Measurements from ENCODE around the gene TIMP4. TPM values are rescaled to one million over a fixed set of nuclear protein-coding genes. Genes with fewer than 3 reads are reported as not detected.

TIMP4 gene
- total and polyA plus RNA-seq, 4 donors: 6.2 to 20.9 (median 11.5) TPM

DNA sequence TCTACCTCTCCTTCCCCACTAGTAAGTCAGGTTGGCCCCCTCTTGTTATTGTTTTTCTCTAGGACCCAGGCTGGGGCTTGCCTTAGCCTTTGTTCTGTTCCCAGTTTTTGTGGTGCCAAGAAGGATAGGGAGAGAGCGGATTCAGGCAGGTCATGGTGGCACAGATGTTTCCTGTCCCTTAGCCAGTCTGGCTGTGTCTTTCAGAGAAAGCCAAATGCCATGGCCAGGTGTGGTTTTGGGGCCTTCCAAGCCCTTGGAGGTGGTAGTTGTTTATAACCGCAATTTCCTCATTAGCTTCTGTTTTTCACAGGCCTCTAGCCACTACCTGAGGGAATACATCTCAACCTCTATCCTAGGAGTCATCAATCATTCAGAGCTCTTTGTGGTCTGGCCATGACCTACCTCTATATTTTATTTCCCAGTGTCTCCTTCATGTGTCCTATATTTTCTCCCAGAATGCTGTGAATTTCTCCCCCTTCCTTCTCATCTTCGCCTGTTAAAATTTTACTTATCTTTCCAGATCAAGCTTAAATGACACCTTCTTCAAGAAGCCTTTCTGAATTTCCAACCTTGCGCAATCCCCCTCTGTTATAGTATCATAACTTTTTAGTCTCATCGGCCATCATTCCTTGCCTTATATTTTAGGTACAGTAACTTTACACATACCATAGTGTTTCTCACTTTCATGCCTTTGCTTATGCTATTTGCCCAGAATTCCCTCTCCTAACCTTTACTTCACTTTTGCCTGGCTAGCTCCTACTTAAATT, 38.2 kb downstream of the TIMP4 start:
- H3K36me3 ChIP-seq (ENCODE audit: control insufficient read depth, insufficient read depth, low read length): no peaks in the 10 kb centered on the region
- H3K27ac ChIP-seq (ENCODE audit: low read depth, low read length): no peak overlapping the region
- H3K9me3 ChIP-seq (ENCODE audit: control insufficient read depth, insufficient read depth, low read length): no peaks in the 10 kb centered on the region
- no peaks in the 10 kb centered on the region for H3K4me1 ChIP-seq (ENCODE audit: control insufficient read depth, insufficient read depth, low read length)
- no peak overlapping the region for H3K4me3 ChIP-seq (ENCODE audit: low read depth, low read length)
- WGBS (ENCODE audit: insufficient coverage): 93% methylated on average over 3 of the region's 5 CpGs
- no peak for DNase-seq (ENCODE audit: low read depth in 4 of 6, low spot score in 6 of 6)
- H3K27me3 ChIP-seq (ENCODE audit: control insufficient read depth, insufficient read depth, low read length): no peaks in the 10 kb centered on the region

DNA sequence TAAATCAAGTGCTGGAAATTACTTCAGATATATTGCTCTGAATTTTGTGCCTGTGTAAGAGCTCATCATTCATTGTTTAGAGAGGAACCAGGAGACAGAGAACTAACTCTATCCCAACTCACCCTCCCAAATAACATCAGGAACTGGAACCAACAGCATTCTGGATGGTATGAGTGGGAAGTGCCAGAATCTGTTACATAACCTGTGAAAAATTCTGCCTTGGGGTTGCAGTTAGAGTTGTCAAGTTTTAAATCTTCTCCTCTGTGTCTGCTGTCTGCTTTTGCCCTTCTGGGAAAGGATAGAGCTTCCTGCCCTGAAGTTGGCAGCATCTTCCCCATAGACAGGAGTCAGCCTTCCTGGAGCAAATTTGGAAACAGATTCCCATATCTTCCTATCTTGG, 41.2 kb downstream of the TIMP4 start:
- Histone ChIP-seq H3K27me3 (ENCODE audit: control insufficient read depth, insufficient read depth, low read length) (no peaks in the 10 kb centered on the region), H3K27ac (ENCODE audit: low read depth, low read length) (no peak overlapping the region), H3K4me1 (ENCODE audit: control insufficient read depth, insufficient read depth, low read length) (no peaks in the 10 kb centered on the region), H3K4me3 (ENCODE audit: low read depth, low read length) (no peak overlapping the region), H3K36me3 (ENCODE audit: control insufficient read depth, insufficient read depth, low read length) (no peaks in the 10 kb centered on the region), H3K9me3 (ENCODE audit: control insufficient read depth, insufficient read depth, low read length) (no peaks in the 10 kb centered on the region)
- DNase-seq (ENCODE audit: low read depth in 4 of 6, low spot score in 6 of 6): no peak

DNA sequence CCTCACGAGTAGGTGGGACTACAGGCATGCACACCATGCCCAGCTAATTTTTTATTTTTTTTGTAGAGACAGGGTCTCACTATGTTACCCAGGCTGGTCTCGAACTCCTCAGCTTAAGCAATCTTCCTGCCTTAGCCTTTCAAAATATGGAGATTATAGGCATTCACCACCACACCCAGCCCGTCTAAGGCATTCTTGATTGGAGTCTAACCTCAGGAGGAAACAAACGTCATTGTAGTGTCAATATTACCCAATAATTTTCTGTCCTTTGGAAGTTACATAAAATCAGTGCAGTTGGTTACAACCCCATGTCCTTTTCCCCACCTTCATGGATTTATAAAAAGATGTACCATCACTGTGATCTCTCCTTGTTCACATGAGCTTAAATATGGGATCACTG, 41.8 kb downstream of the TIMP4 start:
- WGBS (ENCODE audit: insufficient coverage): 80% methylated on average over 1 of the region's 4 CpGs
- no peak overlapping the region for H3K27ac ChIP-seq (ENCODE audit: low read depth, low read length)

DNA sequence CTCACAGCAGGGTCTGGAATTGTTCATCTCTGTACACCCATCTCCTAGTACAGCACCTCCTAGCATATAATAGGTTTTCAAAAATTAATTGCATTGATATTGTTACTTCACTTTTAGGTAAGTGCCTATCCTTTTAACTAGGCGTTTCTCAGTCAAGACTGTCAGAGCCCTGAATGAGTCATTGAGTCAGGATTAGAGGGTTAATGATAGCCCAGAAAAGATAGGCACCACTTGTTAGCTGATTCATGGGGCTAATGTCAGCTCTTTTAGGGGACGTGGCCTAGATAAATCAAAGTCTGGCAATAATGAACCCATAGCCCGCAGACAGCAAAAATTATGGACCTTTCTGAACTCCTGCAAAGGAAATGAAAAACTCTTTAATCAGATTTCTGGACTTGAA, 42.9 kb downstream of the TIMP4 start:
- H3K27me3 ChIP-seq (ENCODE audit: control insufficient read depth, insufficient read depth, low read length): no peaks in the 10 kb centered on the region
- no peak overlapping the region for H3K4me3 ChIP-seq (ENCODE audit: low read depth, low read length)
- H3K9me3 ChIP-seq (ENCODE audit: control insufficient read depth, insufficient read depth, low read length): no peaks in the 10 kb centered on the region
- no peaks in the 10 kb centered on the region for H3K36me3 ChIP-seq (ENCODE audit: control insufficient read depth, insufficient read depth, low read length)
- WGBS (ENCODE audit: insufficient coverage): 56% methylated on average over 1 of the region's 3 CpGs
- H3K27ac ChIP-seq (ENCODE audit: low read depth, low read length): no peak overlapping the region
- peak in 1 of 6 donors; percentile 13 for DNase-seq (ENCODE audit: low read depth in 4 of 6, low spot score in 6 of 6)
- no peaks in the 10 kb centered on the region for H3K4me1 ChIP-seq (ENCODE audit: control insufficient read depth, insufficient read depth, low read length)

More for the DNA sequence above, 41.8 kb downstream of the TIMP4 start:
- no peaks in the 10 kb centered on the region for H3K9me3 ChIP-seq (ENCODE audit: control insufficient read depth, insufficient read depth, low read length)
- no peak for DNase-seq (ENCODE audit: low read depth in 4 of 6, low spot score in 6 of 6)
- no peaks in the 10 kb centered on the region for H3K4me1 ChIP-seq (ENCODE audit: control insufficient read depth, insufficient read depth, low read length)
- no peaks in the 10 kb centered on the region for H3K27me3 ChIP-seq (ENCODE audit: control insufficient read depth, insufficient read depth, low read length)
- no peak overlapping the region for H3K4me3 ChIP-seq (ENCODE audit: low read depth, low read length)
- H3K36me3 ChIP-seq (ENCODE audit: control insufficient read depth, insufficient read depth, low read length): no peaks in the 10 kb centered on the region

DNA sequence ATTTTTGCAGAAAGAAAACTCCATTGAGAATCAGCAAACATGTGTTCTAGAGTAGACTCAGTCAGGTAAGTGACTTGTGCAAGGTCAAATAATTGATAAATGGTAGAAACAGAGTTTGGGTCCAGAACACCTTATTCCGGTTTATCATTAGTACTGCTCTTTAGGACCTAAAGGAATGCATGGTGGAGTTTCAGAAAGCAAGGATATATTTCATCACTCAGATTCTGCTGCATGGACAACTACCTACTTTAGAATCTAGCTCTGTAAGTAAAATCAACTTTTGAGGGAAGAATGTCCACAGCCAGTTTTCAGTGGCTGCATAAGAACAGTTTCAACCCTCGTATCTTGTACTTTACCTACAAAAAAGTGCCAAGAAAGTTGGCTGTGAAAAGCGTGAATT, 43.6 kb downstream of the TIMP4 start:
- H3K27me3 ChIP-seq (ENCODE audit: control insufficient read depth, insufficient read depth, low read length): no peaks in the 10 kb centered on the region
- no peak overlapping the region for H3K4me3 ChIP-seq (ENCODE audit: low read depth, low read length)
- no peaks in the 10 kb centered on the region for H3K9me3 ChIP-seq (ENCODE audit: control insufficient read depth, insufficient read depth, low read length)
- H3K4me1 ChIP-seq (ENCODE audit: control insufficient read depth, insufficient read depth, low read length): no peaks in the 10 kb centered on the region
- no peak overlapping the region for H3K27ac ChIP-seq (ENCODE audit: low read depth, low read length)
- H3K36me3 ChIP-seq (ENCODE audit: control insufficient read depth, insufficient read depth, low read length): no peaks in the 10 kb centered on the region
- DNase-seq (ENCODE audit: low read depth in 4 of 6, low spot score in 6 of 6): no peak
- 100% methylated on average over 2 of the region's 3 CpGs for WGBS (ENCODE audit: insufficient coverage)

DNA sequence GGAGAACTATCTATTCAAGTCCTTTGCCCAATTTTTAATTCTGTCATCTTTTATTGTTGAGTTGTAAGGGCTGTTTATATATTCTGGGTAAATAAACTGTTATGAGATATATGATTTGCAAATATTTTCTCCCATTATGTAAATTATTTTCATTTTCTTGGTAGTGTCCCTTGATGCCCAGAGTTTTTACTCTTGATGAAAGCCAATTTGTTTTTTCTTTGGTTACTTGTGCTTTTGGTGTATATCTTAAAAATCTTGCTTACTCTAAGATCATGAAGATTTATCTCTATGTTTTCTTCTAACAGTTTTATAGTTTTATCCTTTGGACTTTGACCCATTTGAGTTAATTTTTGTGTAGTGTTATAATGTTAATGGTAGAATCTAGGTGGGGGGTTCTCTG, 44.5 kb downstream of the TIMP4 start:
- Histone ChIP-seq H3K4me1 (ENCODE audit: control insufficient read depth, insufficient read depth, low read length) (no peaks in the 10 kb centered on the region), H3K27me3 (ENCODE audit: control insufficient read depth, insufficient read depth, low read length) (no peaks in the 10 kb centered on the region), H3K27ac (ENCODE audit: low read depth, low read length) (no peak overlapping the region), H3K36me3 (ENCODE audit: control insufficient read depth, insufficient read depth, low read length) (no peaks in the 10 kb centered on the region), H3K9me3 (ENCODE audit: control insufficient read depth, insufficient read depth, low read length) (no peaks in the 10 kb centered on the region), H3K4me3 (ENCODE audit: low read depth, low read length) (no peak overlapping the region)
- no peak for DNase-seq (ENCODE audit: low read depth in 4 of 6, low spot score in 6 of 6)

DNA sequence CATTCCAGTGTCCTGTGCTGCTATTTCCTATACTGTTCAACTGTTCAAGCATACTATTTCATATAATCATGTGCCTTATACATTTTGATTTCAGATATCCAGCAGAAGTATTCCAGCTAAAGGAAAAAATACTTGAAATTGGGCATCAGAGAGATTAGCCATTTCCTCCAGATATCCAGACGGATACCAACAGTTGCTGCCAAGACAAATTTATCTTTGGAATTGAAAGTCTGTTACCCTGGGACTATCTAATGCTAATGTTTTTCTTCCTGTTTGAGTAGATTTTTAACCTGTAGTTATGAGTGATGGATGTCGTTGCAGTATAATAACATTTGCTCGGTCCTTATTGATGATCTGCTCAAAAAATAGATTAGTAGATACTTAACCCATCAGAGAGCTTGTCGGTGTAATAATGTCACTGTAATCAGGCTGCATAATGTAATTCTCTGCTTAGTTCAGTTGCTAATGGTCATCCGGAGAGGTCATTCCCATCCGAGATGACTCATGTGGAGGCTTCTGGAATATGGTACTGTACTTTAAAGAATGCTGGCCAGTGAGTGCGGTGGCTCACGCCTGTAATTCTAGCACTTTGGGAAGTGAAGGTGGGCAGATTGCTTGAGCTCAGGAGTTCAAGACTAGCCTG, 51.5 kb downstream of the TIMP4 start:
- WGBS (ENCODE audit: insufficient coverage): 97% methylated on average over 3 of the region's 8 CpGs
- Histone ChIP-seq H3K27ac (ENCODE audit: low read depth, low read length) (no peak overlapping the region), H3K4me1 (ENCODE audit: control insufficient read depth, insufficient read depth, low read length) (no peaks in the 10 kb centered on the region), H3K9me3 (ENCODE audit: control insufficient read depth, insufficient read depth, low read length) (no peaks in the 10 kb centered on the region), H3K36me3 (ENCODE audit: control insufficient read depth, insufficient read depth, low read length) (no peaks in the 10 kb centered on the region), H3K27me3 (ENCODE audit: control insufficient read depth, insufficient read depth, low read length) (no peaks in the 10 kb centered on the region), H3K4me3 (ENCODE audit: low read depth, low read length) (no peak overlapping the region)
- peak in 2 of 6 donors; percentile 6 to 18 for DNase-seq (ENCODE audit: low read depth in 4 of 6, low spot score in 6 of 6)

Other genes with a start within 250 kb of the TIMP4 start
- 10 to 100 TPM; 11.7 to 68.5 TPM for gene SYN2, start 154.5 kb downstream of the TIMP4 start, total RNA-seq
- 10 to 100 TPM; 75.2 to 75.6 TPM for gene SYN2, start 154.5 kb downstream of the TIMP4 start, polyA plus RNA-seq (ENCODE audit: insufficient read length in 2 of 2)
- gene PPARG, start 130.2 kb upstream of the TIMP4 start, total RNA-seq: 1 to 10 TPM; 3.9 to 7.1 TPM
- gene PPARG, start 130.2 kb upstream of the TIMP4 start, polyA plus RNA-seq (ENCODE audit: insufficient read length in 2 of 2): 1 to 10 TPM; 3.0 to 3.7 TPM

Measured in spinal cord (tissue), 10 donors.